ENCODE results near the gene MAPK4.

The MAPK4 gene

DNA sequence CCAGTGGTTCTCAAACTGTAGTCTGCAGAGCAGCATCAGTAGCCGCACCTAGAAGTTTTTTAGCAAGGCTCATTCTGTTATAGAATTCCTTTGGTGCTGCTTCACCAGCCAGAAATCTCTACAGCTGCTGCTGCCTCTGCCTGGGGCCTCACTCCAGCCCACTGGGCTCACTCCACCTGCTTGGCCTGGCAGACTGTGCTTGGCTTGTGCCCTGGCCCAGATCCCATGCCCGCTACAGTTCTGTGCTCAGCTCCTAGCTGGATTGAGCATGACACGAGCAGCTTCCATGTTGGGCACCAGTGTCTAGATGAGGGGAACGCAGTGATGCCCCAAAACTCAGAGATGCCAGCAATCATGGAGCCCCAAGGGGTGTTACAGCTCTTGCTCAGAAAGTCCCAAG, 22.6 kb downstream of the MAPK4 start:
- Histone ChIP-seq H2AFZ (ENCODE audit: low read length) (no peak overlapping the region), H3K4me2 (ENCODE audit: low read depth, low read length, poor library complexity, severe bottlenecking) (no peak overlapping the region), H3F3A (ENCODE audit: low read depth) (no peaks in the 10 kb centered on the region), H3K9me2 (replicated peaks; ENCODE audit: low read depth, low read length) (no peaks in the 10 kb centered on the region), H3K4me3 (ENCODE audit: low read length, poor library complexity, severe bottlenecking) (no peak overlapping the region), H3K79me2 (ENCODE audit: insufficient read depth, low read length) (no peaks in the 10 kb centered on the region), H3K36me3 (ENCODE audit: insufficient read depth, low read length) (no peaks in the 10 kb centered on the region), H3K4me1 (ENCODE audit: insufficient read depth, low read length, poor library complexity, severe bottlenecking) (no peaks in the 10 kb centered on the region), H4K20me1 (ENCODE audit: insufficient read depth, low read length, poor library complexity, severe bottlenecking) (no peaks in the 10 kb centered on the region), H3K9me3 (ENCODE audit: insufficient read depth, low read depth, low read length) (no peaks in the 10 kb centered on the region; the same call in 1 of the 2 replicates), H3K27me3 (ENCODE audit: insufficient read depth, low read length, poor library complexity, severe bottlenecking) (no peaks in the 10 kb centered on the region), H3K9ac (ENCODE audit: low read depth, low read length, poor library complexity, severe bottlenecking) (no peak overlapping the region)
- TF ChIP-seq, protein P1, sequence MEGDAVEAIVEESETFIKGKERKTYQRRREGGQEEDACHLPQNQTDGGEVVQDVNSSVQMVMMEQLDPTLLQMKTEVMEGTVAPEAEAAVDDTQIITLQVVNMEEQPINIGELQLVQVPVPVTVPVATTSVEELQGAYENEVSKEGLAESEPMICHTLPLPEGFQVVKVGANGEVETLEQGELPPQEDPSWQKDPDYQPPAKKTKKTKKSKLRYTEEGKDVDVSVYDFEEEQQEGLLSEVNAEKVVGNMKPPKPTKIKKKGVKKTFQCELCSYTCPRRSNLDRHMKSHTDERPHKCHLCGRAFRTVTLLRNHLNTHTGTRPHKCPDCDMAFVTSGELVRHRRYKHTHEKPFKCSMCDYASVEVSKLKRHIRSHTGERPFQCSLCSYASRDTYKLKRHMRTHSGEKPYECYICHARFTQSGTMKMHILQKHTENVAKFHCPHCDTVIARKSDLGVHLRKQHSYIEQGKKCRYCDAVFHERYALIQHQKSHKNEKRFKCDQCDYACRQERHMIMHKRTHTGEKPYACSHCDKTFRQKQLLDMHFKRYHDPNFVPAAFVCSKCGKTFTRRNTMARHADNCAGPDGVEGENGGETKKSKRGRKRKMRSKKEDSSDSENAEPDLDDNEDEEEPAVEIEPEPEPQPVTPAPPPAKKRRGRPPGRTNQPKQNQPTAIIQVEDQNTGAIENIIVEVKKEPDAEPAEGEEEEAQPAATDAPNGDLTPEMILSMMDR (conservative IDR thresholded peaks at IDR 0.05; ENCODE audit: low read length) = no peak
- TF ChIP-seq EZH2phosphoT487 (IDR thresholded peaks at IDR 0.05; ENCODE audit: borderline replicate concordance) = no peak

DNA sequence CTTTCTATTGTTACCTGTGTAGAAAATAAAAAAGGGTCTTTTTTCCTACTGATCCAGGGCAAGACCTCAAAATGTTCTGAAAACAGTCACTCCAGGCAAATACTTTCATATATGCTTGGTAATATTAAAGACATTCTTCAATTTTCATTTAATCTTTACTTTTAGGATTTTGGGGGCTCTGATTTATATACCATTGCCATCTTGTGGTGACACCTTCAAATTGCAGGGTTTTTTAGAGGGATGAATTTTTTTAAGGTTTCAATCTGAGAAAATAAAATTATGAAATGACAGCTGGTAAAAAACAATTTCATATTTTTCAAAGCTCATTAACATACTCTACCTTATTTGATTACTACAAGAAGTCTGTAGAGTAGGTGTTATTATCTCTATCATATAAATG, 26.8 kb downstream of the MAPK4 start:
- H3K9me2 ChIP-seq (replicated peaks; ENCODE audit: low read depth, low read length) = no peaks in the 10 kb centered on the region
- no peak overlapping the region for H2AFZ ChIP-seq (ENCODE audit: low read length)
- no peaks in the 10 kb centered on the region for H4K20me1 ChIP-seq (ENCODE audit: insufficient read depth, low read length, poor library complexity, severe bottlenecking)
- no peak for TF ChIP-seq EZH2phosphoT487 (IDR thresholded peaks at IDR 0.05; ENCODE audit: borderline replicate concordance)
- TF ChIP-seq, protein P1 (conservative IDR thresholded peaks at IDR 0.05; ENCODE audit: low read length) = peak; percentile 39
- no peaks in the 10 kb centered on the region; the same call in 1 of the 2 replicates for H3K9me3 ChIP-seq (ENCODE audit: insufficient read depth, low read depth, low read length)
- H3K27me3 ChIP-seq (ENCODE audit: insufficient read depth, low read length, poor library complexity, severe bottlenecking) = no peaks in the 10 kb centered on the region
- no peak overlapping the region for H3K4me2 ChIP-seq (ENCODE audit: low read depth, low read length, poor library complexity, severe bottlenecking)
- no peaks in the 10 kb centered on the region for H3F3A ChIP-seq (ENCODE audit: low read depth)
- no peak overlapping the region for H3K9ac ChIP-seq (ENCODE audit: low read depth, low read length, poor library complexity, severe bottlenecking)
- no peaks in the 10 kb centered on the region for H3K79me2 ChIP-seq (ENCODE audit: insufficient read depth, low read length)
- no peaks in the 10 kb centered on the region for H3K36me3 ChIP-seq (ENCODE audit: insufficient read depth, low read length)
- no peak overlapping the region for H3K4me3 ChIP-seq (ENCODE audit: low read length, poor library complexity, severe bottlenecking)
- H3K4me1 ChIP-seq (ENCODE audit: insufficient read depth, low read length, poor library complexity, severe bottlenecking) = no peaks in the 10 kb centered on the region

DNA sequence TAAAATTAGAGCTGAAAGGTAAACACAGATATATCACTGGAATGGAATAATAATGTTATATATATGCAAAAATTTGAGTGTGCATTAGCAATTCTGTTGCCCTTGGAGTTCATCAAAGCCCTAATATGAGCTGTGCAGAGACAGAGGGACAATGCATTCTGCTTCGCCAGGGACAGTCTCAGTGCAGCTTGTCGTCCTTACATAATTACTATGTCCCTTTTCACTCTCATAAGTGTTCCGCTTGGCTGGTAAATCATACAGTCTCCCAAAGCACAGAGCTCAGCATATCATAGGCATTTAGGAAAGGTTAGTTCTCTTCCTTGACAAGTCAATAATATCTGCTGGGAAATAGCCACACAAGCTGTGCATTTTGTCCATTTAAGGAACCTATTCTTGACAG, 30.7 kb downstream of the MAPK4 start:
- Histone ChIP-seq H3K4me1 (ENCODE audit: insufficient read depth, low read length, poor library complexity, severe bottlenecking) (no peaks in the 10 kb centered on the region), H3K9me2 (replicated peaks; ENCODE audit: low read depth, low read length) (no peaks in the 10 kb centered on the region), H3F3A (ENCODE audit: low read depth) (no peaks in the 10 kb centered on the region), H3K9me3 (ENCODE audit: insufficient read depth, low read depth, low read length) (no peaks in the 10 kb centered on the region), H3K4me3 (ENCODE audit: low read length, poor library complexity, severe bottlenecking) (no peak overlapping the region), H3K36me3 (ENCODE audit: insufficient read depth, low read length) (no peaks in the 10 kb centered on the region), H3K9ac (ENCODE audit: low read depth, low read length, poor library complexity, severe bottlenecking) (no peak overlapping the region), H4K20me1 (ENCODE audit: insufficient read depth, low read length, poor library complexity, severe bottlenecking) (no peaks in the 10 kb centered on the region), H3K27me3 (ENCODE audit: insufficient read depth, low read length, poor library complexity, severe bottlenecking) (no peaks in the 10 kb centered on the region), H3K4me2 (ENCODE audit: low read depth, low read length, poor library complexity, severe bottlenecking) (no peak overlapping the region), H3K79me2 (ENCODE audit: insufficient read depth, low read length) (no peaks in the 10 kb centered on the region), H2AFZ (ENCODE audit: low read length) (no peak overlapping the region)
- TF ChIP-seq EZH2phosphoT487 (IDR thresholded peaks at IDR 0.05; ENCODE audit: borderline replicate concordance) = no peak

DNA sequence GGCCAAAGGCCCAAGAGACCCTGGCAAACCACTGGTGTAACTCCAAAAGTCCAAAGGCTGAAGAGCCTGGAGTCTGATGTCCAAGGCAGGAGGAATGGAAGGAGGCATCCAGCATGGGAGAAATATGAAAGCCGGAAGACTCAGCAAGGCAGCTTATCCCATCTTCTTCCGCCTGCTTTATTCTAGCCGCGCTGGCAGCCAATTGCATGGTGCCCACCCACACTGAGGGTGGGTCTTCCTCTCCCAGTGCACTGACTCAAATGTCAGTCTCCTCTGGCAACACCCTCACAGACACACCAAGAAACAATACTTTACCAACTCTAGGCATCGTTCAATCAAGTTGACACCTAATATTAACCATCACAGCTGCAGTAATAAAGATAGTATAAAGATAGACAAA, 34.1 kb downstream of the MAPK4 start:
- Histone ChIP-seq H3K36me3 (ENCODE audit: insufficient read depth, low read length) (no peaks in the 10 kb centered on the region), H3K4me3 (ENCODE audit: low read length, poor library complexity, severe bottlenecking) (no peak overlapping the region), H3K4me2 (ENCODE audit: low read depth, low read length, poor library complexity, severe bottlenecking) (no peak overlapping the region), H3K9ac (ENCODE audit: low read depth, low read length, poor library complexity, severe bottlenecking) (no peak overlapping the region), H3K4me1 (ENCODE audit: insufficient read depth, low read length, poor library complexity, severe bottlenecking) (no peaks in the 10 kb centered on the region), H3F3A (ENCODE audit: low read depth) (no peaks in the 10 kb centered on the region), H4K20me1 (ENCODE audit: insufficient read depth, low read length, poor library complexity, severe bottlenecking) (no peaks in the 10 kb centered on the region), H2AFZ (ENCODE audit: low read length) (no peak overlapping the region), H3K9me3 (ENCODE audit: insufficient read depth, low read depth, low read length) (no peaks in the 10 kb centered on the region), H3K79me2 (ENCODE audit: insufficient read depth, low read length) (no peaks in the 10 kb centered on the region), H3K27me3 (ENCODE audit: insufficient read depth, low read length, poor library complexity, severe bottlenecking) (no peaks in the 10 kb centered on the region), H3K9me2 (replicated peaks; ENCODE audit: low read depth, low read length) (no peaks in the 10 kb centered on the region)
- TF ChIP-seq EZH2phosphoT487 (IDR thresholded peaks at IDR 0.05; ENCODE audit: borderline replicate concordance) = no peak
